ENCODE measurements around the gene CEP162.

DNA sequence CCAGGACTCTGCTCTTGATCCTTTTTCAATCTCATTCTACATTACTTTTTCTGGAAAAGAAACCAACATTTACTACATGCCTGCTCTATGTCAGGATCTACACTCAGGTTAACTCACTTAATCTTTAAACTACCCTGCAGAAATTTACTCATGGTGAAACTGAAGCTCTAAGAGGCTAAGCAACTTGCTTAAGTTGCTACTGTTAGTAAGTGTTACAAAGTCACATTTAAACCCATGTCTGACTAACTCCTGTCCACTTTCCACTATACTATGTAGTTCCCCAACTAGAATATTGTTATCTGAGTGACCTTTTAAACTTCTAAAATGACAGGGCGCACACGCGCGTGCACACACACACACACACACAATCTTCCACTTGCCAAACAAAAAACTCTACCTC, 5.0 kb downstream of the CEP162 start:
- TF ChIP-seq EZH2 (IDR thresholded peaks at IDR 0.05; ENCODE audit: insufficient read depth, poor library complexity, severe bottlenecking) = no peak
- no peak for TF ChIP-seq EZH2phosphoT487 (IDR thresholded peaks at IDR 0.05; ENCODE audit: insufficient read depth, low read depth)

Data from GM23248 (cell line).